ENCODE results near the gene ARHGEF33.

The ARHGEF33 gene

DNA sequence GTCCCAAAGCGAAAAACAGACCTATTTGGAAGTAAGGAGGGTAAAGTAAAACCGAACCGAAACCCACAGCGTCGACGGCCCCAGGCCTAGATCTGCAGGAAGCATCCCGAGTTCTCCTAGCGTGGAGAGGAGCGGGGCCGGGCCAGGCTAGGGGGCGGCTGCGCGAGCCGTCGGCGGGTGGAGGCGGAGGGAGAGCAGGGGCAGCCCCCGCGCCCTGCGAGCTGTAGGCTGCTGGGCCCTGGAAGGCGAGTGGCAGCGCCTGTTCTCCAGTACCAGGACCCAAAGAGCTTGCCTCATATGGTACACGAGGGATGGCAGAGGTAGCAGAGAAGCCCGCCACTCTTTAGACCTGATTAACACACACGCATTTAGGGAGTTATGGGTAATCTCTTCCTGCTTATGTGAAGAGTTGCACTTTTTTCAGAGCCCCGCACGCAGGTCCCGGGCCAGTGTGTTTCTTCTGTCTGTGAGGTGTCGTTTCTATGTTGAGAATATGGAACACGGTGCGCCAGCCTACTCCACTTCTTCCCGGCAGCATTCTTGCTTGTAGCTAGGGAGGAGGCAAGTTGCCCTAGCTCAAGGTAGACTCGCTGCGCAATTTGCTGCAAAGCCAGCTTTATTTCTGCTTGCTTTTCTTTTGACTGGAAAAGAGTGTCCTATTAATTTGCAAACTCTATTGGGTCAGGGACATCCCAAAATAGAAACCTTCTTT, 71.1 kb downstream of the ARHGEF33 start:
- no peak for DNase-seq

DNA sequence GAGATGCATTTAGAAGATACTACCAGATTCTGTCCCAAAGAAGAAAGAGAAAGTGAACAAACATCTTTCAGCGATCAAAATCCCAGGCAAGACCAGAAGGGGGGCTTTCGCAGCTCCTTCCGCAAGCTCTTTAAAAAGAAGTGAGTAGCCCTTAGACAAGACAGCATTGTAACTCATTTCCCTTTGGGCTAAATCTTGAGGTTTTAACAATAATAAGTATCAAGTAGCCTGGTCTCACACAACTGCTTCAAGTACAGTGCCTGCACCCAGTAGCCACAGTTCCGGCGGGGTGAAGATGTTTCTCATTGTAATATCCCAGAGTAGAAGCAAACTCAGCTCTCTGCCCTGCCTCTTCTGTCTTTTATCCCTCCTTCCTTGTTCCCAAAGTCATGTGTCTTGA, 76.3 kb downstream of the ARHGEF33 start:
- no peak for DNase-seq

DNA sequence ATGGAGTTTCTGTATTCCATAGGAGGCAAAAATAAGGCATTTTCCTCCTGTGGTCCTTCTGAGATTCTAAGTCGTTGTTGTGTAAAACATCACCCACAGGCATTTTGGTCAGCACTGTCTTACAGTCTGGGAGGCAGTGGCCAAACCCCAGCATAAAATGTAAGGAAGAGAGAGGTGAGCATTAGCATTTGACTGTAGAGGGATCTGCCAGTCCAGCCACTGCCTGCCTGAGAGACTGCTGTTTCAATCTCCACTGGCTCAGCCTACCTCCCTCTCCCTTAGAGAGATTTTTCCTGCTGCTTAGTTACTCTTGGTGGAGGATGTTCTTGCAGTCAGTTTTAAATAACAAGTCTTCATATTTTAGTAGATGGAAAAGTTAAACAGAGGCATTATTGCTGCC, 77.0 kb downstream of the ARHGEF33 start:
- no peak for DNase-seq

DNA sequence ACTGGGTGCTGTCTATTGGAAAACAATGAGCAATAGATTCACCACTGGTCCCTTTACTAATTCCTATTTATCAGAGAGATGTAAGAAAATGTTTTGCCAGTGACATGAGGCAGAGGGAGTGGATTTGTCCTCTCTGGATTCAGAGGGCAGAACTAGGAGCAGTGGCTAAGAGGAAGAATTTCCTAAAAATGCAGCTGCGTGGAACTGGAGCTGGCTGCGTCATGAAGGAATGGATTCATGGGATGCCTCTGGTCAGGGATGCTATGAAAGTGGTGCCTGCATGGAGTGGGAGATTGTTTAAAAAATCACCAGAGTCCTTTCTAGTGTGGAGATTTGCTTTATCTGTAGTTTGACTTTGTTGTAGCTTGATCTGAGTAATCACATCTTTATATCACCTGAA, 78.3 kb downstream of the ARHGEF33 start:
- no peak for DNase-seq

DNA sequence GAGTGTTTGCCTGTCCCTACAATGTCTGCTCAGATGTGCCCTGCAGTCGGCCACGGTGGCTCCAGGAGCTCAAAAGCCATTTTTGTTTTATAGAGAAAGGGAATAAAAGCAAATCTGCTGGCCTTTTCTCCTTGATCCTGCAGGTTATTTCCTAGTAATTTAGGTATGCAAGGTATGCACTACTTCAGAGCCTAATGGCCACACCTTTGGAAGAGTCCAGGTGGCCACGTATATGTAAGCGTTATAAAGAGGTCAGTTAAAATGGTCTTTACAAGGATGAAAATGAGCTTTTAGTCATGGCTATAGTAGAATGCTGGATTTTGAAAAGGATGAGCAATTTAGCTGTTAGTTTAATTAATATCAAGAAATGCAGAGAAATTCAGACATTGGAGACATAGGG, 81.7 kb downstream of the ARHGEF33 start:
- DNase-seq, result no peak

GRCh38 chr2:38973266-38973665, 83.6 kb downstream of the ARHGEF33 start:
- DNase-seq, result no peak

GRCh38 chr2:38975042-38975441, 85.4 kb downstream of the ARHGEF33 start:
- no peak for DNase-seq

DNA sequence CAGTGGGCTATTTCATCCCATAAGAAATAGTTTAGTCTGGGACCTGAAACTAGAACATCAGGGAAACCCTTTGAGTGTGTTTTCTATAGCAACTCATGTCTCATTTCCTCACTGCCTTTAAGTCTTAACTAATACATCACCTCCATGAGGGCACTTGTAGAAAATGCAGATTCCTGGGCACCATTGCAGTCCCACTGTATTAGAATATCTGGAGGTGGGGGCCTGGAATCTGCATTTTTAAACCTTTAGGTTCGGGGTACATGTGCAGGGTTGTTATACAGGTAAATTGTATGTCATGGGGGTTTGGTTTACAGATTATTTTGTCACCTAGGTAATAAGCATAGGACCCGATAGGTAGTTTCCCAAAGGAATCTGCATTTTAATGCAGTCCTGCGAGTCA, 87.4 kb downstream of the ARHGEF33 start:
- no peak for DNase-seq

DNA sequence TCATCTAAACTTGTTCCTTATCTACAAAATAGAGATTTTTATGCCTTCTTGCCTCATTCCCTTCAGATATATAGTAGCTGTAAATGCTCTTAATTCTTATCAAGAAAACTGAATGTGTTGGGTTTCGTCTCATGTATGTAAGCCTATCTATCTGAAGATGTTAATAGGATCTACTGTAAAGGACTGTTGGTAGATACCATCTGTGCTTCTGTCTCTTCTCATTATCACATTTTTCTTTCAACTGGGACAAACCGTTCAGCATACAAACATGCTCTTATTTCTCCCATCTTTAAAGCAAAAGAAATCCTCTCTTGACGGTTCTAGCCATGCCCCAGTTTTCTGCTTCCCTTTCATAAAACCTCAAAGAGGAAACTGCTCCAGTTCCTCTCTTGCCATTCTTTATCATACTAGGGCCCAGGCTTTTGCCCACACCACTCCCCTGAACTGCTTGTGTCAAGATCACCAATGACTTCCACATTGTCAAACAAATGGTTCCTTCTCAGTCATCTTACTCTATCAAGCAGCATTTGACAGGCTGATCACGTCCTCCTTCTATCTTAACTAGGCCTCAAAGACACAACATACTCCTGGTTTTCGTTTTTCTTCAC, 88.7 kb downstream of the ARHGEF33 start:
- DNase-seq, result no peak

DNA sequence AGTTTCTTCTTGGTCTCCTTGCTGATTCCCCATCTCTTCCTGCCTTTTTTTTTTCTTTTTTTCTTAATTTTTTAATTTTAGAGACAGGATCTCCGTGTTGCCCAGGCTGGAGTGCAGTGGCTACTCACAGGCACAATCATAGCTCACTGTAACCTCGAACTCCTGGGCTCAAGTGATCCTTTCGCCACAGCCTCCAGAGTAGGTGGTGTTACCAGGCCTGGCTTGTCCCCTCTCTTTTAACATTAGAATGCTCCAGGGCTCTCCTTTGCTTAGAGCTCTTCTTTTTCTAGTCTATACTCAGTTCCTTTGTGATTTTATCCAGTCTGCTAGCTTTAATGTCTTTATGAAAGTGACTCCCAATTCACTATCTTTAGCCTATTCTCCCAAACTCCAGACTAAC, 89.2 kb downstream of the ARHGEF33 start:
- DNase-seq, result no peak

- no peak for DNase-seq
Measured at GRCh38 chr2:38981003-38981669, 91.5 kb downstream of the ARHGEF33 start.

- no peak for DNase-seq
Measured at GRCh38 chr2:38981670-38982357, 92.1 kb downstream of the ARHGEF33 start.

DNA sequence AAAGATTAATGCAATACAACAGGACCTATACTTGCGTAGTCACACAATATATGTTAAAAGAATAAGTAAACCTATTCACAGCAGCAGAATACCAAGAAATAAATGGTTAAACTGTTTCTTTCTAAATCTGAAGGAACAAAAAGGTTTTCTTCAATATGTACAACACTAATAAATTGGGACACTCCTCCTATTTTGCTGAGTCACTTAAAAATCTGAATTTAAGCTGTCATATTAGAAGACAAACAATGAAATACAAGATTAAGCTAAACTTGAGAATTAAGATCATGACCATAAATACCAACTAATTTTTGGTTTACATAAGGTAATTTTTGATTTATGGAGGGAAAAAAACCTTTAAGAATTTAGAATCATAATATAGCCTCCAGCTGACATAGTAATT, 92.8 kb downstream of the ARHGEF33 start:
- DNase-seq, result no peak

GRCh38 chr2:38988716-38989115, 99.0 kb downstream of the ARHGEF33 start:
- DNase-seq, result no peak

GRCh38 chr2:38991899-38992298, 102.2 kb downstream of the ARHGEF33 start:
- DNase-seq, result no peak

- DNase-seq, result no peak
Measured at GRCh38 chr2:38997781-38998180, 108.1 kb downstream of the ARHGEF33 start.

- DNase-seq, result no peak
Measured at GRCh38 chr2:39000552-39000951, 110.9 kb downstream of the ARHGEF33 start.

DNA sequence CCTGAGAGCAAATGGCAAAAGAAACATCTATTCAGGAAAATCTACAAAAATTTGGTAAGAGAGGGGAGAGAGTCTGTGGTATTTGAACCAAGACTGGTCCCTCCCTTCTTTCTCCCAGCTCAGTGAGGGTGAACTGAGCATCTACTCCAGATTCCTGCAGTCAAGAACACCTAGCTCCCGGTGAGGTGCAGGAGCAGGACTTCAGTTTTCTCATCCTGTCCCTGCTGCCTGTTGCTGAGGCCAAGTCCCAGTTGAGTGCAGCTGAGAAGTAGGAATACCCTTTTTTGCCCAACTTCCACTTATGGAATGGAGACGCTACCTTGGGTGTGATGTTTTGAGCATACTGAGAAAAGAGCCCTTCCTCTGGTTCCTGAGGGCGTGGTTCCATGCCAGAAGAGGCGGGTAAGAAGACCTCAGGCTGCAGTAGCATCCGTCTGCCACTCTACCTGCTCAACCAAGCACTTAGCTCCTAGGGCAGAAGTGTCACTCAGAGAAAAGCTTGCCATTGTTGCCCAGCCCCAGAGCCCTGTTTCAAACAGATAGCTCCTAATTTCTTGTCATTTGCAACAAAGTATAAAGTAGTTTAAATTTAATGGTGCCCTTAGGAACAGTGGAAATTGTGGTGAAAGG, 118.3 kb downstream of the ARHGEF33 start:
- DNase-seq, result no peak

- DNase-seq, result no peak
Measured at GRCh38 chr2:39008665-39009064, 119.0 kb downstream of the ARHGEF33 start.

DNA sequence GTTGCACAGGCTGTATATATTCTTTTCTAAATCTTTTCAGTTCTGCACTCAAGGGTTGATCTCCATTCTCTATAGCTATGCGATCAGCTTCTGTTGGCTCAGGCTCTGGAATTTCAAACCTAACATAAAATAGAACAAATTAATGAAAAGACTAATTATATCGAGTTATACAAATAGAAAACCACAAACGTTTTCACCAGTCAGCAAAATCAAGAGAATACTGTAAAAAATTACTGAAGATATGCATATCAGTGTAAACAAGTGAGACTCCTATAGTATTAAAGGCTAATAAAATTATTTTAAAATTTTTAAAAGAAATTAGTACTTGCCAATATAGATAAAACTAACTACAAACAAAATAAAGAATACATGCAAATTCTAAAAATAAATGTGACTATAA, 124.2 kb downstream of the ARHGEF33 start:
- DNase-seq, result no peak

- DNase-seq, result no peak
Measured at GRCh38 chr2:39015424-39015823, 125.7 kb downstream of the ARHGEF33 start.

DNA sequence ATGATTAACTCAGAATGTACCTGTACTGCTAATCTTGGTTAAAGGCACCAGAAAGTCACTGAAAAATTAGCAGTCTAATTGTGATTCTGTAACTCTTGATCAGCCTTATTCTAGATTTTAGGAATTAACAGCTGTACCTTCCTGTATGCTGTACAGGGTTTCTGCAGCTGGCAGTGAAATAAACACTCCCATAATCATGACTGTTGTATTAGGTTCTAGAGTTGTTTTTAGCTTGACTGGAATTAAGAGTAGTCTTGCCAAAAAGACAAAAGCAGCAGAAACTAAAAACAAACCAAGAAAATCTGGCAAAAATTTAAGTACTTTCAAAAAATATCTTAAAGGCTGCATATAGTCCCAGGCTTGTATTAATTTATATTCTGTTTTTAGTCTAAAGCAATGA, 127.7 kb downstream of the ARHGEF33 start:
- DNase-seq, result no peak

GRCh38 chr2:39018638-39019037, 129.0 kb downstream of the ARHGEF33 start:
- DNase-seq, result no peak

All from 8988T (cell line).